ENCODE data around the gene BCAM.

GRCh38 chr19:44762038-44762437, 46.9 kb upstream of the BCAM start:
- TF ChIP-seq CTCF (IDR thresholded peaks at IDR 0.05; ENCODE audit: borderline replicate concordance, extremely low read depth, low read length, poor library complexity, severe bottlenecking) (no peak), EZH2 (IDR thresholded peaks at IDR 0.05; ENCODE audit: borderline replicate concordance, low read depth, low read length, severe bottlenecking) (no peak)
